ENCODE data around the gene PEX10. TPM values are rescaled to one million over a fixed set of nuclear protein-coding genes. Genes with fewer than 3 reads are reported as not detected.

The PEX10 gene
- total RNA-seq, 1 experiment from 2014 or later = 21.9 TPM

- H3K27ac Mint-ChIP-seq (ENCODE audit: unreplicated experiment) = no peak overlapping the region
- Histone ChIP-seq H3K4me3 (ENCODE audit: low read depth, low read length) (no peak overlapping the region), H3K4me1 (no peaks in the 10 kb centered on the region), H3K27me3 (replicated peaks; ENCODE audit: control insufficient read depth, insufficient read depth, low read length) (no peaks in the 10 kb centered on the region), H3K36me3 (ENCODE audit: control insufficient read depth, insufficient read depth, low read length) (no peaks in the 10 kb centered on the region), H3K9me3 (no peaks in the 10 kb centered on the region)
- H3K4me3 Mint-ChIP-seq (ENCODE audit: unreplicated experiment) = no peak overlapping the region
- ChIA-PET POLR2A (no interaction called here), CTCF (no interaction called here)
- no peak for TF ChIP-seq CTCF (IDR thresholded peaks at IDR 0.05; ENCODE audit: insufficient read depth in 1 of 2, low read depth in 1 of 2, low read length in 1 of 2, severe bottlenecking in 1 of 2, unreplicated experiment in 1 of 2)
- no peaks in the 10 kb centered on the region for H3K9me3 Mint-ChIP-seq (ENCODE audit: unreplicated experiment)
- no peaks in the 10 kb centered on the region for H3K27me3 Mint-ChIP-seq (ENCODE audit: insufficient read depth, unreplicated experiment)
- H3K36me3 Mint-ChIP-seq (ENCODE audit: insufficient read depth, unreplicated experiment) = no peaks in the 10 kb centered on the region
- DNase-seq = no peak
- intact Hi-C loops (cut with micrococcal nuclease; ENCODE audit: unreplicated experiment) = no loop called here
- BruUV-seq (replicated peaks) = no TSS peak
- no peaks in the 10 kb centered on the region for H3K4me1 Mint-ChIP-seq (ENCODE audit: low read depth, unreplicated experiment)
Observed at GRCh38 chr1:2376261-2376741, 36.1 kb downstream of the PEX10 start.

- CTCF ChIA-PET = no interaction called here
- no TSS peak for BruUV-seq (replicated peaks)
- H3K27me3 Mint-ChIP-seq (ENCODE audit: insufficient read depth, unreplicated experiment) = no peaks in the 10 kb centered on the region
Observed at GRCh38 chr1:2375923-2376260, 36.5 kb downstream of the PEX10 start.

GRCh38 chr1:2375246-2375922 lies 37.0 kb downstream of the PEX10 start:
- BruUV-seq (replicated peaks) = no TSS peak
- no peaks in the 10 kb centered on the region for H3K9me3 Mint-ChIP-seq (ENCODE audit: unreplicated experiment)
- H3K27me3 ChIP-seq (replicated peaks; ENCODE audit: control insufficient read depth, insufficient read depth, low read length) = no peaks in the 10 kb centered on the region
- ChIA-PET CTCF (no interaction called here), POLR2A (no interaction called here)
- no peak overlapping the region for H3K4me3 ChIP-seq (ENCODE audit: low read depth, low read length)
- TF ChIP-seq CTCF (IDR thresholded peaks at IDR 0.05; ENCODE audit: insufficient read depth in 1 of 2, low read depth in 1 of 2, low read length in 1 of 2, severe bottlenecking in 1 of 2, unreplicated experiment in 1 of 2) = no peak
- H3K27me3 Mint-ChIP-seq (ENCODE audit: insufficient read depth, unreplicated experiment) = no peaks in the 10 kb centered on the region
- H3K4me3 Mint-ChIP-seq (ENCODE audit: unreplicated experiment) = no peak overlapping the region
- H3K9me3 ChIP-seq = no peaks in the 10 kb centered on the region
- H3K36me3 Mint-ChIP-seq (ENCODE audit: insufficient read depth, unreplicated experiment) = no peaks in the 10 kb centered on the region
- intact Hi-C loops (cut with micrococcal nuclease; ENCODE audit: unreplicated experiment) = no loop called here
- no peaks in the 10 kb centered on the region for H3K4me1 Mint-ChIP-seq (ENCODE audit: low read depth, unreplicated experiment)
- H3K4me1 ChIP-seq = no peaks in the 10 kb centered on the region
- no peaks in the 10 kb centered on the region for H3K36me3 ChIP-seq (ENCODE audit: control insufficient read depth, insufficient read depth, low read length)
- no peak overlapping the region for H3K27ac Mint-ChIP-seq (ENCODE audit: unreplicated experiment)
- DNase-seq = no peak

More at GRCh38 chr1:2375923-2376260, 36.5 kb downstream of the PEX10 start:
- H3K27ac Mint-ChIP-seq (ENCODE audit: unreplicated experiment) = no peak overlapping the region
- POLR2A ChIA-PET = no interaction called here
- H3K36me3 ChIP-seq (ENCODE audit: control insufficient read depth, insufficient read depth, low read length) = no peaks in the 10 kb centered on the region
- intact Hi-C loops (cut with micrococcal nuclease; ENCODE audit: unreplicated experiment) = no loop called here
- no peaks in the 10 kb centered on the region for H3K36me3 Mint-ChIP-seq (ENCODE audit: insufficient read depth, unreplicated experiment)
- no peaks in the 10 kb centered on the region for H3K4me1 Mint-ChIP-seq (ENCODE audit: low read depth, unreplicated experiment)
- H3K9me3 ChIP-seq = no peaks in the 10 kb centered on the region
- DNase-seq = no peak
- no peak overlapping the region for H3K4me3 Mint-ChIP-seq (ENCODE audit: unreplicated experiment)
- H3K4me1 ChIP-seq = no peaks in the 10 kb centered on the region
- no peak overlapping the region for H3K4me3 ChIP-seq (ENCODE audit: low read depth, low read length)
- TF ChIP-seq CTCF (IDR thresholded peaks at IDR 0.05; ENCODE audit: insufficient read depth in 1 of 2, low read depth in 1 of 2, low read length in 1 of 2, severe bottlenecking in 1 of 2, unreplicated experiment in 1 of 2) = no peak
- H3K27me3 ChIP-seq (replicated peaks; ENCODE audit: control insufficient read depth, insufficient read depth, low read length) = no peaks in the 10 kb centered on the region
- no peaks in the 10 kb centered on the region for H3K9me3 Mint-ChIP-seq (ENCODE audit: unreplicated experiment)
